IPS-11a (cell line): Measurements from ENCODE around the gene TLX1.
"Not testable (repeated sequence)": the region's sequence is repeated elsewhere in the genome, so short reads cannot be mapped to it uniquely, and the experiment has no call there.

ENCODE experiments used
- H3K4me3 ChIP-seq: one replicate; pipeline ENCODE4 v1.5.1; 2013; ENCODE audit warnings: low read depth, low read length, control low read depth

Gene TLX1

DNA sequence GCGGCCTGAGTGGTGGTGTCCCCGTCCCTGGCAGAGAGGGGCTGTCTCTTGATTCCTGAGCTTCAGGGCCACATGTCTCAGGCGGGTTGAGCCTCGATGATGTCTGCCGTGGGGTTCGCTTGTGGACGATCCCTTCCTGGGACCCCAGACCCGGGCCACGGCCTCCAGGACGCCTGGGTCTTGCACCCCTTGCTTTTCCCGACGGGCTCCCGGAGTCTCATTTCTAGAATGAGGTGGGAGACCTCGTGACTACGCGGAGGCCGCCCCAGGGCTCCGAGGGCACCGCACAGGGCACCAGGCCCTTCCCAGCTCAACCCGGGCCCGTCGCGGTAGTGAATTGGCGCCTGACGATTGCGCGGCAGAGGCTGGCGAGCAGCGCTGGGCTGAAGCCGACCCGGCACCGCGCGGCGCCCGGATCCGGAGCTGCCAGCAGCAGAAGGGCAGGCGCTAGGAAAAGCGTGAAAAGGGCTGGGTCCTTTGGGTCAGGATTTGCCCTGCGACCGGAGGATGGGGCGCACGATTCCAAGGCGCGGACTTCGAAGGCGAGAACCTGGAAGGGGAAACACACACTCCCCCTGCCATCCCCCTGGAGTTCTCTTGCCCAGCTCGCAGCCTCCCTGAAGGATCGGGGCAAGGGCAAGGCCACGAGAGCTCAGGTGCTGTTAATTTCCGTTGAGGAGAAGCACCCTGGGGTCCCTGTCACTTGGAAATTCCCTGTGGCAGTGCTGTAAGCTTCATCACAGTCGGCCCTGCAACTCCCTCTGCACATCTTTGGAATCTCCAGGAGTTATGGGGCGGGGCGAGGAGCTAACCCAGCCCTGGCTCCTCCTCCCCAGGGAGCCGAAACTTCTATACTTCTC, 15.5 kb downstream of the TLX1 start:
- H3K4me3 ChIP-seq, result no peak overlapping the region

GRCh38 chr10:101151395-101151794, 20.3 kb downstream of the TLX1 start:
- no peak overlapping the region for H3K4me3 ChIP-seq

GRCh38 chr10:101152316-101152715, 21.2 kb downstream of the TLX1 start:
- H3K4me3 ChIP-seq, result no peak overlapping the region

GRCh38 chr10:101154506-101154905, 23.4 kb downstream of the TLX1 start:
- H3K4me3 ChIP-seq, result not testable (repeated sequence)

DNA sequence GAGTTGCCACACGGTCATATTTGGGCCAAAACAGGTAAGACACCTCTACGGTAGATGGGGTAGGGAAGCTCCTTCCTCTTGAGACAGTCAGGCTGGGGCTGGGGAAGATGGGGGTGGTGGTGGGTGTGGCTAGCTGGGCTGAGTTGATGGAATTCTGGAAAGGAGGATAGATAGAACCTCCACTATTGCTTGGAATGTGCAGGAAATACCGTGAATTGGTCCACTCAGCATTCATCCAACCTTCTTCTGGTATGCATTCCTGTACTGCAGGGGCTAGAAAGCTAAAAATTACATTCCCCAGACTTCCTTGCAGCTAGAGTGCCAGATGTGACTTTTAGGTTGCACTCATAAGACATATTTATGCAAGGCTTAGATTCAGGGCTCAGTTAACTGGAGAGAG, 24.8 kb downstream of the TLX1 start:
- H3K4me3 ChIP-seq, result no peak overlapping the region

- H3K4me3 ChIP-seq, result no peak overlapping the region
These were observed 26.8 kb downstream of the TLX1 start for GRCh38 chr10:101157756-101158458.

- H3K4me3 ChIP-seq, result no peak overlapping the region
These were observed 27.5 kb downstream of the TLX1 start for GRCh38 chr10:101158459-101159058.

DNA sequence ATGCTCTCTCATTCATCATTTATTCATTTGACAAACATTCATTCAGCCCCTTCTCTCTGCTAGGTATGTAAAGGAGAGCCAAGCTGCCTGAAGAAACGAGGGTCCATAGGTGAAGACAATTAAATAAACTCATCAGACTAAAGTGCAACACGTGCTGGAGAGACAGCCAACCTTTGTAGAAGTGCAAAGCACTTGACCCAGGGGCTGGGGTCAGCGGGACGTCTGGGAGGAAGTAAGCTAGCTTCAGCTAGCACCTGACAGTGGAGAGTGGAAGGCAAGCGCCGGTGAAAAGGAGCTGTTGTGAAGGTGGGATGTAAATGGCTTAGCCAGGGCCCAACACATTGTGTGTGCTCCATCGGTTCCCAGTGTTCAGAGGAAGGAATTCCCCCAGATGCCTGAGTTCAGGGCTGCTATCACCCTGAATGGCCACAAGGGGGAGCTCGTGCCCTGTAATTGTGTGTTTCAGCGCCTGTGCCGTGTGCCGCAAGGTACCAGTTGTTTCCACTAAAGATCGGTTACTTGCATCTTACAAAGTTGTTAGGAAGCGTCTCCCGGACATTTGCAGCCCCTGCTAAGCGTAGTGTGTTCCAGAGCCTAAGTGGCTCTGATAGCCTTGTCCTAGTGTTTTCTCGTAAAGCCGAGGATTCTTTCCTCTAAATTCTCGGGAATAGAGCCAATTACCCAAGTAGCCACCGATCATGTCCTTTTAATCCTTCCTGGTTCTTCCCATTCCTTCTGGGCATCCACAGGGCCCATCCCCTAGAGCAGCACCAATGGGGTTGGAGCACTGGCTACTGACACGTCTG, 30.6 kb downstream of the TLX1 start:
- H3K4me3 ChIP-seq, result no peak overlapping the region

DNA sequence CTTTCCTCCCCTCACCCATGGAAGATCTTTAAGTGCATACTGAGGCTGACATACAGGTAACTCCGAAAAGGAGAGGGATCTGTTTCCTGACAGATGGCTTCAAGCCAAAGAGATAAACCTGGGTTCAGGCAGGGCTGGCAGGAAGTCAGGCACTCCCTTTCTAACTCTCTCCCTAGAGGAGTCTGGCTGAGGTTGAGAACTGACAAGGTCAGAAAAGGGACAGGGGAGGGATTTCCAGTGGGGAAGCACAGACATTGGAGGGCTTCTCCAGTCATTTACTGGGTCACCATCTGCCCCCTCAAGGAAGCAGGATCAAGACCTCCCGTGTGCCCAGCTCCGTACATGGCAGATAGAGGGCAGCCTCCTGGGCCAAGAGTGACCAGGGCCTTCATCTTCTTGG, 31.6 kb downstream of the TLX1 start:
- no peak overlapping the region for H3K4me3 ChIP-seq

- no peak overlapping the region for H3K4me3 ChIP-seq
These were observed 32.9 kb downstream of the TLX1 start for GRCh38 chr10:101164020-101164419.

GRCh38 chr10:101165736-101166135, 34.6 kb downstream of the TLX1 start:
- H3K4me3 ChIP-seq, result no peak overlapping the region

DNA sequence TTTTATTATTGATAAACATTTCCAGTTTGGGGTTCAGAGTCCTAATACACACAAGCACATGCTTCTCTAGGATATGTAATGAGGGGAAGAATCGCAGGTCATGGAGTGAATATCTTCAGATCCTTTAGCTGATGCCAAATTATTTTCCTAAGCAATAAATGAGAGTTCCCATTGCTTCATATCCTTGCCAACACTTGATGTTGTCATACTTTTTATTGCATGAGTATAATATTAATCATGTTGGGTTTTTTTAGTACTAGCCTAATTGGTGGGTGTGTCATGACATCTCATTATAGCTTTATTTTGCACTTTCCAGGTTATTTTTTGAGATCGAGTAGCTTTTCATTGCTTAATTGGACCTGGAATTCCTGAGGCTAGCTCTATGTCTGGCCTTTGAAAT, 35.3 kb downstream of the TLX1 start:
- H3K4me3 ChIP-seq, result no peak overlapping the region

DNA sequence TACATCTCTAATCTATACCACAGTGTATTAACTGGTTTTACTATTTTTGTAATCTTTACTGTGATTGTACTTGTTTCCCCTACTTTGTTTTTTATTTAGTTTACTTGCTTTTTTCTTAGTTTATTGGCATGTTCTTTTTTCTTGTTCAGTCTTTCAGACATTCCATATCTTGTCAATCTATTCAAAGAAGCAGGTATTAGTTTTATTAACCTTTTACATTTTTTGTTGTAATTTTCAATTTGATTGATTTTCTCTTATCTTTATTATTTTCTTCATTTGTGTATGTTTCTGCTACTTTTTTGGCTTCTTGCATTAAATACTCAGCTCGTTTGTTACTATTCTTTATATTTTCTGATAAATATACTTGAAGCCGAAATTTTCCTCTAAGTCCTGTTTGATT, 41.6 kb downstream of the TLX1 start:
- no peak overlapping the region for H3K4me3 ChIP-seq

DNA sequence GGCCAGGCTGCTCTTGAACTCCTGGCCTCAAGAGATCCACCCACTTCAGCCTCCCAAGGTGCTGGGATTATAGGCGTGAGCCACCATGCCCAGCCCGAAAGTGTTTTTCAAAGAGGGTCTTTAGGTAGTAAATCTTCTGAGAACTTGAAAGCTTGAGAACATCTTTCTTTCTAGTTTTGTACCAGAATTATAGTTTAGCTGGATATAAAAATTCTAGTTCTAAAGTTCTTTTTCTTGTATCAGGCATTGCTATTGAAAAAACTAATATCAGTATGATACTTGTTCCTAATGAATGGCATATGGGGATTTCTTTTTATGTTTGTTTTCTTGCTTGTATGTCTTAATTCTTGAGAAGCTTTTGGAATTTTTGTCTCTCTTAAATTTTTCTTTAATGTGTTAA, 43.2 kb downstream of the TLX1 start:
- no peak overlapping the region for H3K4me3 ChIP-seq

DNA sequence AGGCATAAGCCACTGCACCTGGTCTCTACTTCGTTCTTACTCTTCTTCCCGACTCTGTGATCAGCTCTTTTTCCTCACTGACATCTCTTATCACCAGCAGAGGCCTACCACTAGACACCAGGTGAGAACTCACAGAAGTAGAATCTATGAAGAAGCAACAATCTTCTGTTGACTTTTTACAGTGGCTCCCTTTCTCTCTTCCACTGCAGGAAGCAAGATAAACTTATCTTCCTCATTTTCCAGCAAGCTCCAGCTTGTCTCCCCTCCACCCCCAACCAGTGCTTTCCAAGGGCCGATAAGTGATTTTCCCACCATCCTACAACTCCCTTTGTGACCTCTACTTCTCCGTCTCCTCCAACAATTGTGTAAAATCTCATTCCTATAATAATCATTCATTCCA, 45.5 kb downstream of the TLX1 start:
- H3K4me3 ChIP-seq, result no peak overlapping the region

DNA sequence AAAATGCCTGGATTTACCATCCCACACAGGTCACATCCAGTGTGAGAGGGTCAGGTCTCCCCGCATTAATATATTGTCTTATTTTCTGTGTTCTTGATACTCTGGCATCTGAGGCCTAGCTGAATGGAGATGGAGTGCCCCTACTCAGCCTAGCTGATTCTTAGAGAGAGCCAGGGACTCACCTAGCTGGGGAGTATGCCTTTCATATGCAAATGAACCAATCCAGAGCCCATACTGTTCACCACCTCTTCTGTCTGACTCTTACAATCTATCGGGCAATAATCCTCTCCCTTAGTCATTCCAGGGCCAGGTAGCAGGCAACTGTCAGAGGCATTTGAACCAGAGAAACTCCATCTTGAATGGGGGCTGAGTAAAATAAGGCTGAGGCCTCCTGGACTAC, 51.8 kb downstream of the TLX1 start:
- no peak overlapping the region for H3K4me3 ChIP-seq

DNA sequence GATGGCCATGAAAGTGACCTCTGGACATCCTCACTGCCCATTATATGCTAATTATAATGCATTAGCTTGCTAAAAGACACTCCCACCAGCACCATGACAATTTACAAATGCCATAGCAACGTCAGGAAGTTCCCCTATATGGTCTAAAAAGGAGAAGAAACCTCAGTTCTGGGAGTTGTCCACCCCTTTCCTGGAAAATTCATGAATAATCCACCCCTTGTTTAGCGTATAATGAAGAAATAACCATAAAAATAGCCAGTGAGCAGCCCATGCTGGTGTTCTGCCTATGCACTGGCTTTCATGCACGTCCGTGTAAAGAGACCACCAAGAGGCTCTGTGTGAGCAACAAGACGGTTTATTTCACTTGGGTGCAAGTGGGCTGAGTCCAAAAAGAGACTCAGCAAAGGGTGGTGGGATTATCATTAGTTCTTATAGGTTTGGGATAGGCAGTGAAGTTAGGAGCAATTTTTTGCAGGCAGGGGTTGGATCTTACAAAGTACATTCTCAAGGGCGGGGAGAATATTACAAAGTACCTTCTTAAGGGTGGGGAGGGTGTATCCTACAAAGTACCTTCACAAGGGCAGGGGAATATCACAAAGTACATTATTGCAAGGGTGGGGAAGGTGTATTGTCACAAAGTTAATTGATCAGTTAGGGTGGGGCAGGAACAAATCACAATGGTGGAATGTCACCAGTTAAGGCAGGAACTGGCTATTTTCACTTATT, 52.5 kb downstream of the TLX1 start:
- H3K4me3 ChIP-seq, result no peak overlapping the region
